22Rv1 (cell line): Measurements from ENCODE around the gene GDPD5.

ENCODE experiments used
- H3K27ac ChIP-seq: fragments of 450-650 bp; 2 replicates; pipeline ENCODE4 v1.5.1; 2017
- ZFX ChIP-seq: fragments of 450-650 bp; IDR thresholded peaks from 2 replicates; pipeline ENCODE4 v1.6.1; 2017; ENCODE audit warnings: antibody characterized with exemption, borderline replicate concordance
- TF ChIP-seq, protein P1 (sequence below): fragments of 450-650 bp; IDR thresholded peaks from 2 replicates; pipeline ENCODE4 v1.5.1; 2017; ENCODE audit warnings: mild to moderate bottlenecking

GDPD5 gene

DNA sequence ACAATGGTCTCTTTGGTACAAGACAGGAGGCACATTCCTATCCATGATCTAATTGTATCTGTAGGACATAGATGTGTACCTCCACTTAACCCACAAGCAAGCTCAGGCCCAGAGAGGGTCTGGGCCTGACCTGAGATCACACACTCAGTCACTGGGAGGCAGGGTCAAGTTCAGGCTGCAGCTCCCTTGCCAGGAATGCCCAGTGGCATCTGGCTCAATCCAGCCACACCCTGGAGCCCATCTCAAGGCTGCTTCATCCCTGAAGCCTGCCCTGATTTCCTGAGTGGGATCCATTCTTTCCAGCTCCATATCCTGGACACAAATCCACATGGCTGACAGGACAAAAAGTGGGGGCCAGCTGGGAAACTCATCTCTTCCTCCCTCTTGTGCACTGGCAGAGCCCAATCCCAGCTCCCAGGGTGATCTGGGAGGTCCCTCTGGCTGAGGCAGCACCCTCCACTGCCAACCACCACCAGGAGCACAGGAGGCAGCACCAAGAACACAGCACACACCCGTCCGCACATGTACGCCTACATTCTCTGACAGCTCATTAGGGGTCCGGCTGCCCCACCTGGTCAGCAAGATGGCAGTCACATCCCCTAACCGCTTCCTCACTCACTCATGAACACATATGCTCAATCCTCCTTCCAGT lies 53.5 kb downstream of the GDPD5 start:
- H3K27ac ChIP-seq: no peak overlapping the region
- TF ChIP-seq ZFX: no peak
- TF ChIP-seq, protein P1, sequence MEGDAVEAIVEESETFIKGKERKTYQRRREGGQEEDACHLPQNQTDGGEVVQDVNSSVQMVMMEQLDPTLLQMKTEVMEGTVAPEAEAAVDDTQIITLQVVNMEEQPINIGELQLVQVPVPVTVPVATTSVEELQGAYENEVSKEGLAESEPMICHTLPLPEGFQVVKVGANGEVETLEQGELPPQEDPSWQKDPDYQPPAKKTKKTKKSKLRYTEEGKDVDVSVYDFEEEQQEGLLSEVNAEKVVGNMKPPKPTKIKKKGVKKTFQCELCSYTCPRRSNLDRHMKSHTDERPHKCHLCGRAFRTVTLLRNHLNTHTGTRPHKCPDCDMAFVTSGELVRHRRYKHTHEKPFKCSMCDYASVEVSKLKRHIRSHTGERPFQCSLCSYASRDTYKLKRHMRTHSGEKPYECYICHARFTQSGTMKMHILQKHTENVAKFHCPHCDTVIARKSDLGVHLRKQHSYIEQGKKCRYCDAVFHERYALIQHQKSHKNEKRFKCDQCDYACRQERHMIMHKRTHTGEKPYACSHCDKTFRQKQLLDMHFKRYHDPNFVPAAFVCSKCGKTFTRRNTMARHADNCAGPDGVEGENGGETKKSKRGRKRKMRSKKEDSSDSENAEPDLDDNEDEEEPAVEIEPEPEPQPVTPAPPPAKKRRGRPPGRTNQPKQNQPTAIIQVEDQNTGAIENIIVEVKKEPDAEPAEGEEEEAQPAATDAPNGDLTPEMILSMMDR: no peak

DNA sequence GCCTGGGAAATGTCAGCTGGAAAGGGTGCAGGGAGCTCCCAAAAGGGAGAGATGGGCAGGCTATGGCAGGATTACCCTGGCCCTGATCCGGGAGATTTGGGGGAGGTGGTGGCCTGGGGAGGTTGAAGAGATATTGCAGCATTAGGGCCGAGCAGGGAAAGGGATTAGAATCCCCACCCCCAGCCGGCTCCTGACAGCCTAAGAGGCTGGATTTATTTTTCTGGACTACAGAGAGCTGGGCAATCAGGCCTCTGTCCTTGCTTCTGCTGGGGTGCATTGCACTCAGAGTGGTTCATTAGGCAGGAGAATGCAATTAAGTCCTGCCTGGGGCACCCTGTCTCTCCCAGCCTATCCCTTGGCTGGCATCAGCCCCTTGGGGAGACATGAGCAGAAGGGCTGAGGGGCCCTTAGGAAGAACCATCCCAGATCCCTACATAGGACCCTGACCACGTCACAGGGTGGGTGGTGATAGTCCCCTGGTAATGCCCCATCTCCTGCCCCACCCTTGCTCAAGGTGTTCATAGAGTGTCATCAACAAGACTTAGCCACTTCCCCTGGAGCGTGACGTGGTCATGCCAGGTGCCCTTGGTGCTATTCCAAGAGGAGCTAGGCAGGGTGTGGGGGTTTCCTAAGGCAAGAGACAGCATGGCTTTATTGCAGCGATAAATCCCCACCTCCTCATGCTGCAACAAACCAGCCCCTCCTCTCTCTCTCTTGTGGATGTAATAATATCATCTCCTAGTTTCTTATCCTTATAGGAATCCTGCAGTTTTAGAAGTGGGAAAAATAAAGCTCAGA lies 54.4 kb downstream of the GDPD5 start:
- TF ChIP-seq ZFX: no peak
- TF ChIP-seq, protein P1: no peak
- H3K27ac ChIP-seq: no peak overlapping the region

GRCh38 chr11:75470476-75471080 lies 55.2 kb downstream of the GDPD5 start:
- TF ChIP-seq ZFX: no peak
- TF ChIP-seq, protein P1: no peak
- no peak overlapping the region for H3K27ac ChIP-seq

DNA sequence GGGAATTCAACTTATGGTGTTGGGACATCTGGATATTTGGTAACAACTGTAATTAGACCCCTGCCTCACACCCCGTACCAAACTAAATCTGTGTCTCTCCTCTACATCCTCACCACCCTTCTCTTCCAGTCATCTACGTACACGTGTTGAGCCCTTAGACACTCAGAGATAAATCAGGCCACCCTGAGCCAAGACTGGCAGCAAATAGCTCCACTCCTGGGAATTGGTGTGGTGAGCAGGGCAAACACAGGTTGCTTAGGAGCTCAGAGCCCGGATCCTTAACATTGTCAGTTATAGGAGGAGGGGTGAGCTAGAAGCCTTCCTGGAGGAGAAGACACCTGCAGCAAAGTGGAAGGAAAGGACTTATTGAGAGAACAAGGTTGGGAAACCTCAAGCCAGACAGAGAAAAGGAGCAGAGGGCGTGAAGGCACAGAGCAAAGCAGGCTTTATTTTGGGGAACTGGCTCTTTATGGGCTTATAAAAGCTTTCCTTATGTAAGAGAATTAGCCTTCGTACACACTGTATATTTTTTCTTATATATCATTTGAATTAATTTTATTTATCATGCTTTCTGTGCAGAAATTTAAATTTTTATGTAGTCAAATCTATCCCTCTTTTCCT lies 55.8 kb downstream of the GDPD5 start:
- TF ChIP-seq, protein P1: no peak
- TF ChIP-seq ZFX: no peak
- H3K27ac ChIP-seq: no peak overlapping the region

GRCh38 chr11:75468534-75469340 lies 57.0 kb downstream of the GDPD5 start:
- no peak overlapping the region for H3K27ac ChIP-seq
- TF ChIP-seq, protein P1: no peak
- no peak for TF ChIP-seq ZFX

- no peak overlapping the region for H3K27ac ChIP-seq
- TF ChIP-seq, protein P1: no peak
- no peak for TF ChIP-seq ZFX
These were observed 57.9 kb downstream of the GDPD5 start for GRCh38 chr11:75467881-75468280.
